ENCODE results near the gene IL2RG. TPM values are rescaled to one million over a fixed set of nuclear protein-coding genes. Genes with fewer than 3 reads are reported as not detected.

IL2RG gene
- total RNA-seq, 1 donor from 2014 or later, result 261 TPM

GRCh38 chrX:71095981-71096759 is 15.2 kb downstream of the IL2RG start:
- peak; percentile 20 for DNase-seq
- Mint-ChIP-seq H3K27ac (peak overlapping the region; percentile 93), H3K4me1 (peaks cover 26% of the 10 kb centered on the region), H3K9me3 (no peaks in the 10 kb centered on the region), H3K4me3 (peak overlapping the region; percentile 95), H3K36me3 (ENCODE audit: low read depth) (peaks cover 2% of the 10 kb centered on the region), H3K27me3 (no peaks in the 10 kb centered on the region)
- POLR2A ChIA-PET, result interaction anchor here (0.7 to 4.0 kb wide), 4 partner anchors 15 to 270 kb away, joined by 3 to 36 read pairs (median 8); partner anchors contain the start of genes IL2RG, MED12, NONO and TAF1
- ATAC-seq (ENCODE audit: low read depth), result peak; percentile 55
- CTCF ChIA-PET, result no interaction called here
- intact Hi-C loops (cut with micrococcal nuclease), result loop anchor here (1.0 to 10.0 kb wide), 6 partner anchors 22 to 961 kb away; partner anchors contain the start of genes IGBP1, MED12, SNX12 and TAF1
- no peak for TF ChIP-seq CTCF (IDR thresholded peaks at IDR 0.05)

- Mint-ChIP-seq H3K4me3 (peak within 1 kb of the TSS; percentile 95), H3K27me3 (no peaks in the 10 kb centered on the region), H3K9me3 (no peaks in the 10 kb centered on the region), H3K36me3 (ENCODE audit: low read depth) (peaks cover 2% of the 10 kb centered on the region), H3K27ac (peak within 1 kb of the TSS; percentile 93), H3K4me1 (peaks cover 26% of the 10 kb centered on the region)
- ChIA-PET POLR2A (interaction anchor here (0.9 to 4.0 kb wide), 3 partner anchors 16 to 270 kb away, joined by 3 to 36 read pairs (median 13); partner anchors contain the start of genes IL2RG, MED12 and TAF1), CTCF (no interaction called here)
- TF ChIP-seq CTCF (IDR thresholded peaks at IDR 0.05), result no peak
- intact Hi-C loops (cut with micrococcal nuclease), result loop anchor here (1.0 to 10.0 kb wide), 5 partner anchors 23 to 961 kb away; partner anchors contain the start of genes IGBP1, MED12, SNX12 and TAF1
- DNase-seq (peak; percentile 72), ATAC-seq (ENCODE audit: low read depth) (peak; percentile 90)
Observed at GRCh38 chrX:71095555-71095980, 15.8 kb downstream of the IL2RG start, which contains the start of gene FOXO4. Gene FOXO4 (plus strand): TSS chrX:71095851. CDS start chrX:71096529, 678 bp downstream.

- no peak overlapping the region for H3K27ac Mint-ChIP-seq
- TF ChIP-seq CTCF (IDR thresholded peaks at IDR 0.05), result no peak
- no peaks in the 10 kb centered on the region for H3K9me3 Mint-ChIP-seq
- peaks cover 26% of the 10 kb centered on the region for H3K4me1 Mint-ChIP-seq
- POLR2A ChIA-PET, result interaction anchor here (0.7 to 4.0 kb wide), 2 partner anchors 11 to 16 kb away, joined by 4 to 36 read pairs; partner anchors contain the start of gene IL2RG
- H3K4me3 Mint-ChIP-seq, result peak overlapping the region; percentile 95
- no peak for DNase-seq
- no peak for ATAC-seq (ENCODE audit: low read depth)
- intact Hi-C loops (cut with micrococcal nuclease), result loop anchor here (1.0 to 10.0 kb wide), 5 partner anchors 23 to 960 kb away; partner anchors contain the start of genes IGBP1, MED12, SNX12 and TAF1
- peaks cover 2% of the 10 kb centered on the region for H3K36me3 Mint-ChIP-seq (ENCODE audit: low read depth)
- CTCF ChIA-PET, result no interaction called here
- no peaks in the 10 kb centered on the region for H3K27me3 Mint-ChIP-seq
Observed at GRCh38 chrX:71095033-71095432, 16.3 kb downstream of the IL2RG start.

GRCh38 chrX:71091263-71091662 is 20.1 kb downstream of the IL2RG start:
- ChIA-PET POLR2A (no interaction called here), CTCF (no interaction called here)
- no peak overlapping the region for H3K4me3 Mint-ChIP-seq
- no peak for DNase-seq
- no peak for TF ChIP-seq CTCF (IDR thresholded peaks at IDR 0.05)
- peaks cover 10% of the 10 kb centered on the region for H3K4me1 Mint-ChIP-seq
- H3K27ac Mint-ChIP-seq, result no peak overlapping the region
- no peaks in the 10 kb centered on the region for H3K27me3 Mint-ChIP-seq
- intact Hi-C loops (cut with micrococcal nuclease), result loop anchor here (10.0 kb wide), 1 partner anchor 956 kb away; the partner anchor contains the start of gene IGBP1
- H3K36me3 Mint-ChIP-seq (ENCODE audit: low read depth), result peaks cover 2% of the 10 kb centered on the region
- ATAC-seq (ENCODE audit: low read depth), result no peak
- H3K9me3 Mint-ChIP-seq, result no peaks in the 10 kb centered on the region

GRCh38 chrX:71085900-71086299 is 25.5 kb downstream of the IL2RG start:
- TF ChIP-seq CTCF (IDR thresholded peaks at IDR 0.05), result no peak
- POLR2A ChIA-PET, result interaction anchor here (0.6 kb wide), 1 partner anchor 123 kb away, joined by 7 read pairs; no protein-coding TSS in a partner anchor
- CTCF ChIA-PET, result no interaction called here
- Mint-ChIP-seq H3K9me3 (no peaks in the 10 kb centered on the region), H3K4me3 (no peak overlapping the region), H3K4me1 (no peaks in the 10 kb centered on the region), H3K36me3 (ENCODE audit: low read depth) (no peaks in the 10 kb centered on the region), H3K27ac (no peak overlapping the region), H3K27me3 (no peaks in the 10 kb centered on the region)
- no peak for DNase-seq
- ATAC-seq (ENCODE audit: low read depth), result no peak
- intact Hi-C loops (cut with micrococcal nuclease), result no loop called here
